ENCODE data around the gene GSDME. TPM values are rescaled to one million over a fixed set of nuclear protein-coding genes. Genes with fewer than 3 reads are reported as not detected.
A peak's percentile ranks its signal among the peaks of the same experiment; 100 is the strongest.

GSDME gene
- polyA plus RNA-seq, 1 donor (not counting 4 experiments of a cell fraction or from before 2014, with no cell fraction given): 105 TPM

DNA sequence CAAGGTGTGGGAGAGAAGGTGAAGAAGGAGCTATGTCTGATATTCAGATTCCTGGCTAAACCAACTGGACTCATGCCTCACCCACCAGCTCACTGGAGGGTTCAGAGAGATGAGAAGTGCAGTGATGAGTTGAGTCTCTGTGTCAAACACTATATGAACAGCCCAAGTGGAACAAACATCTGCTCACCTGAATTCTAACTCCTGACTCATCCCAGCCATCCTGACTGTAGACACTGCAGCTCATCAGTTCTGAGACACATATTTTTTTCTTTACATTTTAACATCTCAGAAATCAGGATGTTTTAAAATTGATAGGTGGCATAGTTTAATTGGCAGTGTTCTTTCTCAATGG is 27.3 kb downstream of the GSDME start:
- DNase-seq (ENCODE audit: low read depth, low spot score) (no peak), FAIRE-seq (peak; percentile 56)
- Histone ChIP-seq H3K4me2 (ENCODE audit: control insufficient read depth, extremely low read depth, insufficient read depth, low read depth, low read length) (no peak overlapping the region), H3K27ac (ENCODE audit: control insufficient read depth, insufficient read depth, low read length) (peak overlapping the region; percentile 5), H3K4me1 (ENCODE audit: control insufficient read depth, extremely low read depth, insufficient read depth, low read length) (peaks cover 23% of the 10 kb centered on the region), H3K9ac (ENCODE audit: control insufficient read depth, extremely low read depth, insufficient read depth, low read length) (no peak overlapping the region), H4K20me1 (ENCODE audit: control insufficient read depth, extremely low read depth, insufficient read depth, low read length) (no peaks in the 10 kb centered on the region), H3K36me3 (ENCODE audit: control insufficient read depth in 2 of 2, extremely low read depth in 1 of 2, insufficient read depth in 2 of 2, low read length in 2 of 2) (peaks cover 3 to 13% of the 10 kb centered on the region in 2 experiments), H3K79me2 (ENCODE audit: control insufficient read depth, insufficient read depth, low read length) (peaks cover 55% of the 10 kb centered on the region), H3K4me3 (ENCODE audit: control insufficient read depth in 2 of 3, extremely low read depth in 1 of 3, insufficient read depth in 2 of 3, low read depth in 1 of 3, low read length in 3 of 3) (no peak overlapping the region), H2AFZ (ENCODE audit: control insufficient read depth, low read length) (no peak overlapping the region), H3K9me3 (ENCODE audit: control insufficient read depth, low read depth, low read length) (no peaks in the 10 kb centered on the region), H3K27me3 (ENCODE audit: control insufficient read depth, extremely low read depth, insufficient read depth, low read length) (no peaks in the 10 kb centered on the region), H3K9me1 (ENCODE audit: control insufficient read depth, extremely low read depth, insufficient read depth, low read length) (peaks cover 6% of the 10 kb centered on the region)
- TF ChIP-seq, protein P1, sequence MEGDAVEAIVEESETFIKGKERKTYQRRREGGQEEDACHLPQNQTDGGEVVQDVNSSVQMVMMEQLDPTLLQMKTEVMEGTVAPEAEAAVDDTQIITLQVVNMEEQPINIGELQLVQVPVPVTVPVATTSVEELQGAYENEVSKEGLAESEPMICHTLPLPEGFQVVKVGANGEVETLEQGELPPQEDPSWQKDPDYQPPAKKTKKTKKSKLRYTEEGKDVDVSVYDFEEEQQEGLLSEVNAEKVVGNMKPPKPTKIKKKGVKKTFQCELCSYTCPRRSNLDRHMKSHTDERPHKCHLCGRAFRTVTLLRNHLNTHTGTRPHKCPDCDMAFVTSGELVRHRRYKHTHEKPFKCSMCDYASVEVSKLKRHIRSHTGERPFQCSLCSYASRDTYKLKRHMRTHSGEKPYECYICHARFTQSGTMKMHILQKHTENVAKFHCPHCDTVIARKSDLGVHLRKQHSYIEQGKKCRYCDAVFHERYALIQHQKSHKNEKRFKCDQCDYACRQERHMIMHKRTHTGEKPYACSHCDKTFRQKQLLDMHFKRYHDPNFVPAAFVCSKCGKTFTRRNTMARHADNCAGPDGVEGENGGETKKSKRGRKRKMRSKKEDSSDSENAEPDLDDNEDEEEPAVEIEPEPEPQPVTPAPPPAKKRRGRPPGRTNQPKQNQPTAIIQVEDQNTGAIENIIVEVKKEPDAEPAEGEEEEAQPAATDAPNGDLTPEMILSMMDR (optimal IDR thresholded peaks at IDR 0.05 in 1 of 3, IDR thresholded peaks at IDR 0.05 in 1 of 3, conservative IDR thresholded peaks at IDR 0.05 in 1 of 3; ENCODE audit: extremely low read depth in 1 of 3, insufficient read depth in 2 of 3, low read length in 3 of 3): no peak
- dilution Hi-C loops (cut with MboI; ENCODE audit: extremely low pct_ligation_motif_present, low sequenced_read_pairs): no loop called here

DNA sequence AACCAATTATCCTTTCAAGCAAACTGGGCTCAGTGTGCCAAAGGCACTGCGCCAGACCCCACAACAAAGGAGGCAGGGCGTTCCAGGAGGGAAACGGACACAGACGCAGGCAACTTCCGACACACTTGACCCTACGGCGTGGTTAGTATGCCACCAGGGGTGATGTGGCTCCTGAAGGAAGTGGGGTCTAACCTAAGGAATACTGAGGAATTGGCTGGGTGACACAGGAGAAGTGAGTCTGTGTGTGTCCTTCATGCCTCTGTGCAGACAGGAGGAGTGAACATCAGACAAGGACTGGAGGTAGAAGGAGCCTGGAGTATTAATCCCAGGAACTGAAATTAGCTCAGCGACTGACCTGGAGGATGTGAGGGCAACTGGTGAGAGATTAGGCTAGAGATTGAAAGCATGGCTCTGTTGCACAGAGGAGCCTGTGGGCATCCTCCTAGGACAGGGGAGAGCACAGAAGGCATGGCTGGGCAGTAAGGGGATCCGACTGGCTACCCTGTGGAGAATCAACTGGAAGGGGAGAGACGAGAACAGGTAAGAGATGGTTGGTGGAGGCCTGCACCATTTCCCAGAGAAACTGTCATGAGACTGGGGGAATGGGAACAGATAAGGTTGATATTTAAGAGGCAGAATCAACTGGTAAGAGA is 27.8 kb downstream of the GSDME start:
- dilution Hi-C loops (cut with MboI; ENCODE audit: extremely low pct_ligation_motif_present, low sequenced_read_pairs): no loop called here

More for the DNA sequence above, 27.8 kb downstream of the GSDME start:
- H3K4me2 ChIP-seq (ENCODE audit: control insufficient read depth, extremely low read depth, insufficient read depth, low read depth, low read length): no peak overlapping the region
- H2AFZ ChIP-seq (ENCODE audit: control insufficient read depth, low read length): no peak overlapping the region
- peaks cover 20% of the 10 kb centered on the region for H3K4me1 ChIP-seq (ENCODE audit: control insufficient read depth, extremely low read depth, insufficient read depth, low read length)
- H3K36me3 ChIP-seq (ENCODE audit: control insufficient read depth in 2 of 2, extremely low read depth in 1 of 2, insufficient read depth in 2 of 2, low read length in 2 of 2): peaks cover 3 to 13% of the 10 kb centered on the region in 2 experiments
- DNase-seq (ENCODE audit: low read depth, low spot score): no peak
- no peak for TF ChIP-seq EZH2 (IDR thresholded peaks at IDR 0.05; ENCODE audit: low read length)
- TF ChIP-seq, protein P1 (optimal IDR thresholded peaks at IDR 0.05 in 1 of 3, IDR thresholded peaks at IDR 0.05 in 1 of 3, conservative IDR thresholded peaks at IDR 0.05 in 1 of 3; ENCODE audit: extremely low read depth in 1 of 3, insufficient read depth in 2 of 3, low read length in 3 of 3): no peak
- H3K27me3 ChIP-seq (ENCODE audit: control insufficient read depth, extremely low read depth, insufficient read depth, low read length): no peaks in the 10 kb centered on the region
- H4K20me1 ChIP-seq (ENCODE audit: control insufficient read depth, extremely low read depth, insufficient read depth, low read length): no peaks in the 10 kb centered on the region
- no peak overlapping the region for H3K4me3 ChIP-seq (ENCODE audit: control insufficient read depth in 2 of 3, extremely low read depth in 1 of 3, insufficient read depth in 2 of 3, low read depth in 1 of 3, low read length in 3 of 3)
- H3K9ac ChIP-seq (ENCODE audit: control insufficient read depth, extremely low read depth, insufficient read depth, low read length): no peak overlapping the region
- H3K27ac ChIP-seq (ENCODE audit: control insufficient read depth, insufficient read depth, low read length): no peak overlapping the region
- no peaks in the 10 kb centered on the region for H3K9me3 ChIP-seq (ENCODE audit: control insufficient read depth, low read depth, low read length)
- no peak for FAIRE-seq
- peaks cover 6% of the 10 kb centered on the region for H3K9me1 ChIP-seq (ENCODE audit: control insufficient read depth, extremely low read depth, insufficient read depth, low read length)
- peaks cover 51% of the 10 kb centered on the region for H3K79me2 ChIP-seq (ENCODE audit: control insufficient read depth, insufficient read depth, low read length)

Measured in keratinocyte (primary cell).